Lung (tissue), 12 donors: ENCODE measurements around the gene RABEP2. TPM values are rescaled to one million over a fixed set of nuclear protein-coding genes. Genes with fewer than 3 reads are reported as not detected.
A peak's percentile ranks its signal among the peaks of the same experiment; 100 is the strongest.
"Not testable (repeated sequence)": the region's sequence is repeated elsewhere in the genome, so short reads cannot be mapped to it uniquely, and the experiment has no call there.

Experiments used
- ATAC-seq: fragments of 200-7000 bp; cut with Tn5 transposase; one replicate; pipeline ENCODE4 v1.9.1; 2020; ENCODE audit warnings: moderate number of reproducible peaks; ENCODE audit not compliant: insufficient read depth, low FRiP score
- DNase-seq, 3 donors: peaks; one replicate each; pipeline ENCODE4 v3.0.0-alpha.2; 2013 to 2017
- H3K27ac ChIP-seq, 2 donors: one replicate each; pipeline ENCODE4 v1.5.1; 2013; ENCODE audit warnings: mild to moderate bottlenecking in 2 of 2, moderate library complexity in 2 of 2, control low read depth in 1 of 2, inconsistent platforms in 1 of 2, low read depth in 1 of 2, low read length in 1 of 2
- H3K27me3 ChIP-seq, 3 donors: one replicate each; pipeline ENCODE4 v1.5.1; 2013; ENCODE audit warnings: low read length in 2 of 3; ENCODE audit not compliant: control insufficient read depth in 3 of 3, insufficient read depth in 3 of 3
- H3K36me3 ChIP-seq, 4 donors: one replicate each; pipeline ENCODE4 v1.5.1; 2013; ENCODE audit warnings: low read length in 4 of 4, mild to moderate bottlenecking in 1 of 4, moderate library complexity in 1 of 4; ENCODE audit not compliant: control insufficient read depth in 4 of 4, insufficient read depth in 4 of 4
- H3K4me1 ChIP-seq, 5 donors: one replicate each; pipeline ENCODE4 v1.5.1; 2013; ENCODE audit warnings: low read length in 5 of 5, mild to moderate bottlenecking in 2 of 5, moderate library complexity in 1 of 5; ENCODE audit not compliant: control insufficient read depth in 5 of 5, insufficient read depth in 5 of 5
- H3K4me3 ChIP-seq: one replicate; pipeline ENCODE4 v1.5.1; 2013; ENCODE audit warnings: mild to moderate bottlenecking, control low read depth, moderate library complexity
- H3K9ac ChIP-seq, 2 donors: one replicate each; pipeline ENCODE4 v1.5.1; 2013; ENCODE audit warnings: low read length in 2 of 2, control low read depth in 1 of 2; ENCODE audit not compliant: insufficient read depth in 1 of 2
- H3K9me3 ChIP-seq, 4 donors: one replicate each; pipeline ENCODE4 v1.5.1; 2013; ENCODE audit warnings: low read length in 3 of 4, mild to moderate bottlenecking in 1 of 4, moderate library complexity in 1 of 4; ENCODE audit not compliant: control insufficient read depth in 4 of 4, insufficient read depth in 3 of 4
- CTCF ChIP-seq: IDR thresholded peaks from 2 replicates; pipeline ENCODE4 v1.5.1; 2012; ENCODE audit warnings: mild to moderate bottlenecking; ENCODE audit errors: control extremely low read depth, extremely low read depth
- whole genome bisulfite sequencing, 2 donors: extraction: QIAGEN DNeasy Blood & Tissue Kit; methylation state at CpG; one replicate each; pipeline ENCODE4 v1.1.7; 2013; 5-methylcytosine and 5-hydroxymethylcytosine counted together
- polyA plus RNA-seq, 2 donors: library from polyadenylated mRNA; stranded (reverse); fragments of 200-250 nt; gene quantifications; one replicate each; pipeline ENCODE4 v1.2.1, GENCODE V29; 2013
- total RNA-seq, 2 donors: library from RNA; depleted of rRNA in 1 of 2; stranded (reverse); fragments of >200 nt in 1 of 2; gene quantifications; one replicate each; pipeline ENCODE4 v1.2.1, GENCODE V29; 2014 to 2021
- donor health status: control.
- donor health status: control.
- donor health status: Bipolar disorder and iron deficiency.
- donor health status: healthy.
- donor health status: DM: yes; HTN: yes; CAD: no.

The RABEP2 gene
- total and polyA plus RNA-seq, 4 donors = 20.0 to 34.9 (median 28.8) TPM

- Histone ChIP-seq H3K4me3 (no peak within 1 kb of the TSS), H3K9ac (no peak within 1 kb of the TSS), H3K4me1 (peaks cover 0 to 2% (median 0%) of the 10 kb centered on the region in 5 donors), H3K9me3 (no peaks in the 10 kb centered on the region), H3K27me3 (no peaks in the 10 kb centered on the region), H3K27ac (no peak within 1 kb of the TSS), H3K36me3 (no peaks in the 10 kb centered on the region)
- ATAC-seq (no peak), DNase-seq (no peak)
- no peak for TF ChIP-seq CTCF
- 86 to 91% methylated on average over 10 of the region's 10 CpGs for WGBS, 2 donors
Measured at GRCh38 chr16:28931801-28932225, 6.8 kb upstream of the RABEP2 start, which contains the start of gene CD19. TSS of gene CD19 (plus strand) at chr16:28931971. CDS start at chr16:28932001, 30 bp downstream.

DNA sequence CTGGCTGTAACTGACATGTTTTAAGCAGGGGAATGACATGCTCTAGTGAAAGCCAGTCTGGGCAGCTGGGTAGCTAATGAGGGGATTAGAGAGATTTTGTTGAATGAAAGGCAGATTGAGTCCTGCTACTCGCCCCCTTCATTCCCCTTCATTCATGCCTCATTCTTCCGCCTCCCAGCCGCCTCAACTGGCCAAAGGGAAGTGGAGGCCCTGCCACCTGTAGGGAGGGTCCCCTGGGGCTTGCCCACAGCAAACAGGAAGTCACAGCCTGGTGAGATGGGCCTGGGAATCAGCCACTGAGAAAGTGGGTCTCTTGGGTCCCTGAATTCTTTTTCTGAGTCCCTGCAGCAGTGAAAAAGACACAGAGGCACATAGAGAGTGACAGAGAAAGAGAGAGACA is 5.6 kb upstream of the RABEP2 start:
- Histone ChIP-seq H3K9ac (no peak overlapping the region), H3K36me3 (no peaks in the 10 kb centered on the region), H3K4me1 (no peaks in the 10 kb centered on the region), H3K9me3 (no peaks in the 10 kb centered on the region), H3K27ac (no peak overlapping the region), H3K4me3 (no peak overlapping the region), H3K27me3 (no peaks in the 10 kb centered on the region)
- 22 to 73% methylated on average over 3 of the region's 3 CpGs for WGBS, 2 donors
- DNase-seq (no peak), ATAC-seq (no peak)
- no peak for TF ChIP-seq CTCF

GRCh38 chr16:28930203-28930602 is 5.2 kb upstream of the RABEP2 start:
- Histone ChIP-seq H3K4me3 (no peak overlapping the region), H3K9me3 (no peaks in the 10 kb centered on the region), H3K27ac (no peak overlapping the region), H3K36me3 (no peaks in the 10 kb centered on the region), H3K9ac (no peak overlapping the region), H3K4me1 (peaks cover 0 to 2% (median 0%) of the 10 kb centered on the region in 5 donors), H3K27me3 (no peaks in the 10 kb centered on the region)
- no peak for TF ChIP-seq CTCF
- WGBS, 2 donors = 93% methylated on average over 3 of the region's 3 CpGs
- no peak for DNase-seq
- ATAC-seq = no peak

DNA sequence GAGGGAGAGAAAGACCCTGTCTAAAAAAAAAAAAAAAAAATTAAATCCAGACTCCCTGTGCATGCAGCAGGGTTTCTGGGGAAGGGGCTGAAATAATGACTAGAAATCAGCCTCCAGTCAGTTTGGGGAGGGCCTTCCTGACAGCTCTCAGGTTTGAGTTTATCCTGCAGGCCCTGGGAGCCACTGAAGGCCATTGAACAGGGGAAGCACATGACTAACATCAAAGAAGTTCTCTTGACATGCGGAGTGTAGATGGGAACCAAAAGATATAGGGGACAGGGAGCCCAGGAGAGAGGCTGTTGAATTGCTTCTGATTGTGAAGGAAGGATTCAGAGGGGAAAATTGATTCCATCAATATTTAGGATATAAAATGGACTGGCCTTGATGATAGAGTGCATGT is 2.8 kb upstream of the RABEP2 start:
- 86 to 89% methylated on average over 1 of the region's 1 CpG for WGBS, 2 donors
- Histone ChIP-seq H3K27me3 (no peaks in the 10 kb centered on the region), H3K4me1 (peaks cover 0 to 13% (median 6%) of the 10 kb centered on the region in 5 donors), H3K9ac (no peak overlapping the region), H3K36me3 (no peaks in the 10 kb centered on the region), H3K4me3 (no peak overlapping the region), H3K9me3 (no peaks in the 10 kb centered on the region), H3K27ac (no peak overlapping the region)
- DNase-seq (no peak), ATAC-seq (no peak)
- TF ChIP-seq CTCF = no peak

DNA sequence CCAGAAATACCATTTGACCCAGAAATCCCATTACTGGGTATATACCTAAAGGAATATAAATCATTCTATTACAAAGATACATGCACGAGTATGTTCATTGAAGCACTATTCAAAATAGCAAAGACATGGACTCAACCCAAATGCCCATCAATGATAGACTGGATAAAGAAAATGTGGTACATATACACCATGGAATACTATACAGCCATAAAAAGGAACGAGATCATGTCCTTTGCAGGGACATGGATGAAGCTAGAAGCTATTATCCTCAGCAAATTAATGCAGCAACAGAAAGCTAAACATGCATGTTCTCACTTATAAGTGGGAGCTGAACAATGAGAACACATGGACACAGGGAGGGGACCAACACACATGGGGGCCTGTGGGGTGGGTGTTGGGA is 1.2 kb upstream of the RABEP2 start:
- H3K27me3 ChIP-seq, H3K9me3 ChIP-seq, H3K4me3 ChIP-seq, H3K36me3 ChIP-seq, ATAC-seq, DNase-seq, H3K27ac ChIP-seq: not testable (repeated sequence)
- Histone ChIP-seq H3K4me1 (peaks cover 0 to 13% (median 6%) of the 10 kb centered on the region in 5 donors), H3K9ac (peak overlapping the region; percentile 88 to 94)
- WGBS, 2 donors = 72% methylated on average over 2 of the region's 2 CpGs
